IPS-20b (cell line): ENCODE measurements around the gene KCTD3.

Experiments used
- H3K27ac ChIP-seq: one replicate; pipeline ENCODE4 v1.5.1; 2013; ENCODE audit warnings: low read length
- H3K27me3 ChIP-seq: 2 replicates; pipeline ENCODE4 v1.6.1; 2013; ENCODE audit warnings: mild to moderate bottlenecking, low read length, inconsistent platforms; ENCODE audit not compliant: insufficient read depth
- H3K36me3 ChIP-seq: 2 replicates; pipeline ENCODE4 v1.6.1; 2013; ENCODE audit warnings: low read depth, mild to moderate bottlenecking, inconsistent platforms, low read length, moderate library complexity; ENCODE audit not compliant: insufficient read depth
- H3K4me1 ChIP-seq: 2 replicates; pipeline ENCODE4 v1.6.1; 2013; ENCODE audit warnings: mild to moderate bottlenecking, control low read depth, inconsistent platforms, low read length, moderate library complexity; ENCODE audit not compliant: insufficient read depth
- H3K4me3 ChIP-seq: 2 replicates; pipeline ENCODE4 v1.5.1; 2013; ENCODE audit warnings: mild to moderate bottlenecking, low read length, inconsistent platforms
- H3K9ac ChIP-seq: 2 replicates; pipeline ENCODE4 v1.6.1; 2013; ENCODE audit warnings: low read depth, mild to moderate bottlenecking, inconsistent platforms, low read length, moderate library complexity
- H3K9me3 ChIP-seq: 2 replicates; pipeline ENCODE4 v1.6.1; 2013; ENCODE audit warnings: mild to moderate bottlenecking, low read depth, low read length, inconsistent platforms; ENCODE audit not compliant: insufficient read depth

KCTD3 gene

GRCh38 chr1:215595231-215595630 lies 28.1 kb downstream of the KCTD3 start:
- H3K9ac ChIP-seq: no peak overlapping the region
- H3K4me3 ChIP-seq: no peak overlapping the region
- H3K27ac ChIP-seq: no peak overlapping the region
- H3K9me3 ChIP-seq: no peaks in the 10 kb centered on the region
- no peaks in the 10 kb centered on the region for H3K27me3 ChIP-seq
- H3K36me3 ChIP-seq: peaks cover 39% of the 10 kb centered on the region
- H3K4me1 ChIP-seq: peaks cover 7% of the 10 kb centered on the region; the same call in 1 of the 2 replicates

- Histone ChIP-seq H3K9ac (no peak overlapping the region), H3K9me3 (no peaks in the 10 kb centered on the region)
Observed at GRCh38 chr1:215597961-215598360, 30.9 kb downstream of the KCTD3 start.

GRCh38 chr1:215599418-215600074 lies 32.4 kb downstream of the KCTD3 start:
- no peaks in the 10 kb centered on the region for H3K9me3 ChIP-seq
- no peak overlapping the region for H3K4me3 ChIP-seq
- no peak overlapping the region for H3K27ac ChIP-seq
- no peaks in the 10 kb centered on the region for H3K27me3 ChIP-seq
- peaks cover 62% of the 10 kb centered on the region for H3K36me3 ChIP-seq
- H3K4me1 ChIP-seq: peaks cover 8% of the 10 kb centered on the region; the same call in 1 of the 2 replicates
- no peak overlapping the region for H3K9ac ChIP-seq

More at GRCh38 chr1:215597961-215598360, 30.9 kb downstream of the KCTD3 start:
- Histone ChIP-seq H3K27ac (no peak overlapping the region), H3K27me3 (no peaks in the 10 kb centered on the region), H3K4me3 (no peak overlapping the region), H3K36me3 (peaks cover 49% of the 10 kb centered on the region), H3K4me1 (peaks cover 8% of the 10 kb centered on the region; the same call in 1 of the 2 replicates)

- Histone ChIP-seq H3K9me3 (no peaks in the 10 kb centered on the region), H3K9ac (no peak overlapping the region), H3K36me3 (peaks cover 63% of the 10 kb centered on the region), H3K27me3 (no peaks in the 10 kb centered on the region), H3K27ac (no peak overlapping the region), H3K4me3 (no peak overlapping the region), H3K4me1 (peaks cover 8% of the 10 kb centered on the region)
Observed at GRCh38 chr1:215600258-215600792, 33.2 kb downstream of the KCTD3 start.

- Histone ChIP-seq H3K9ac (no peak overlapping the region), H3K36me3 (peaks cover 62% of the 10 kb centered on the region)
Observed at GRCh38 chr1:215600867-215601266, 33.8 kb downstream of the KCTD3 start.

GRCh38 chr1:215601276-215601675 lies 34.2 kb downstream of the KCTD3 start:
- peaks cover 58% of the 10 kb centered on the region for H3K36me3 ChIP-seq
- no peak overlapping the region for H3K4me3 ChIP-seq
- H3K9ac ChIP-seq: no peak overlapping the region

More at GRCh38 chr1:215600867-215601266, 33.8 kb downstream of the KCTD3 start:
- Histone ChIP-seq H3K4me3 (no peak overlapping the region), H3K4me1 (peaks cover 8% of the 10 kb centered on the region), H3K27me3 (no peaks in the 10 kb centered on the region), H3K27ac (no peak overlapping the region), H3K9me3 (no peaks in the 10 kb centered on the region)

GRCh38 chr1:215603319-215603718 lies 36.2 kb downstream of the KCTD3 start:
- Histone ChIP-seq H3K36me3 (peaks cover 55% of the 10 kb centered on the region), H3K27ac (no peak overlapping the region), H3K4me3 (no peak overlapping the region), H3K9ac (no peak overlapping the region), H3K27me3 (no peaks in the 10 kb centered on the region), H3K4me1 (peaks cover 11% of the 10 kb centered on the region), H3K9me3 (no peaks in the 10 kb centered on the region)

More at GRCh38 chr1:215601276-215601675, 34.2 kb downstream of the KCTD3 start:
- H3K27me3 ChIP-seq: no peaks in the 10 kb centered on the region
- no peaks in the 10 kb centered on the region for H3K9me3 ChIP-seq
- H3K4me1 ChIP-seq: peaks cover 9% of the 10 kb centered on the region
- no peak overlapping the region for H3K27ac ChIP-seq

- Histone ChIP-seq H3K36me3 (peaks cover 72% of the 10 kb centered on the region), H3K27me3 (no peaks in the 10 kb centered on the region), H3K4me1 (peaks cover 5% of the 10 kb centered on the region), H3K9me3 (no peaks in the 10 kb centered on the region), H3K27ac (no peak overlapping the region), H3K9ac (no peak overlapping the region), H3K4me3 (no peak overlapping the region)
Observed at GRCh38 chr1:215605011-215605621, 38.0 kb downstream of the KCTD3 start.

- Histone ChIP-seq H3K4me3 (no peak overlapping the region), H3K27me3 (no peaks in the 10 kb centered on the region), H3K36me3 (peaks cover 78% of the 10 kb centered on the region), H3K27ac (no peak overlapping the region), H3K9me3 (no peaks in the 10 kb centered on the region), H3K9ac (no peak overlapping the region), H3K4me1 (peaks cover 3% of the 10 kb centered on the region; the same call in 1 of the 2 replicates)
Observed at GRCh38 chr1:215606036-215606435, 38.9 kb downstream of the KCTD3 start.

- H3K27me3 ChIP-seq: no peaks in the 10 kb centered on the region
- no peak overlapping the region for H3K4me3 ChIP-seq
- no peaks in the 10 kb centered on the region for H3K9me3 ChIP-seq
- peaks cover 3% of the 10 kb centered on the region; the same call in 1 of the 2 replicates for H3K4me1 ChIP-seq
- H3K9ac ChIP-seq: no peak overlapping the region
- H3K27ac ChIP-seq: no peak overlapping the region
- peaks cover 77% of the 10 kb centered on the region for H3K36me3 ChIP-seq
Observed at GRCh38 chr1:215606564-215607168, 39.6 kb downstream of the KCTD3 start.

- Histone ChIP-seq H3K36me3 (peaks cover 77% of the 10 kb centered on the region), H3K4me1 (peaks cover 3% of the 10 kb centered on the region; the same call in 1 of the 2 replicates), H3K4me3 (no peak overlapping the region), H3K9me3 (no peaks in the 10 kb centered on the region), H3K27ac (no peak overlapping the region), H3K9ac (no peak overlapping the region), H3K27me3 (no peaks in the 10 kb centered on the region)
Observed at GRCh38 chr1:215607412-215607811, 40.3 kb downstream of the KCTD3 start.
